ENCODE measurements around the gene HOXC5.

The HOXC5 gene

GRCh38 chr12:54022960-54023884 is 9.6 kb upstream of the HOXC5 start:
- no peak overlapping the region for H3K4me3 ChIP-seq (replicated peaks; ENCODE audit: low read depth, low read length)
- TF ChIP-seq CTCF (IDR thresholded peaks at IDR 0.05; ENCODE audit: low read length, missing control alignments), result no peak
- no peak for DNase-seq (ENCODE audit: low read depth)

GRCh38 chr12:54024127-54024526 is 8.7 kb upstream of the HOXC5 start:
- DNase-seq (ENCODE audit: low read depth), result no peak
- no peak overlapping the region for H3K4me3 ChIP-seq (replicated peaks; ENCODE audit: low read depth, low read length)
- no peak for TF ChIP-seq CTCF (IDR thresholded peaks at IDR 0.05; ENCODE audit: low read length, missing control alignments)

- DNase-seq (ENCODE audit: low read depth), result no peak
Measured at GRCh38 chr12:54024581-54025305, 8.1 kb upstream of the HOXC5 start.

GRCh38 chr12:54025499-54026405 is 7.1 kb upstream of the HOXC5 start:
- no peak for TF ChIP-seq CTCF (IDR thresholded peaks at IDR 0.05; ENCODE audit: low read length, missing control alignments)
- no peak for DNase-seq (ENCODE audit: low read depth)
- no peak overlapping the region for H3K4me3 ChIP-seq (replicated peaks; ENCODE audit: low read depth, low read length)

More at GRCh38 chr12:54024581-54025305, 8.1 kb upstream of the HOXC5 start:
- no peak for TF ChIP-seq CTCF (IDR thresholded peaks at IDR 0.05; ENCODE audit: low read length, missing control alignments)
- H3K4me3 ChIP-seq (replicated peaks; ENCODE audit: low read depth, low read length), result no peak overlapping the region

- no peak overlapping the region for H3K4me3 ChIP-seq (replicated peaks; ENCODE audit: low read depth, low read length)
- DNase-seq (ENCODE audit: low read depth), result no peak
- no peak for TF ChIP-seq CTCF (IDR thresholded peaks at IDR 0.05; ENCODE audit: low read length, missing control alignments)
Measured at GRCh38 chr12:54026640-54027441, 6.0 kb upstream of the HOXC5 start.

GRCh38 chr12:54027442-54027786 is 5.4 kb upstream of the HOXC5 start:
- no peak for DNase-seq (ENCODE audit: low read depth)

More at GRCh38 chr12:54027442-54027786, 5.4 kb upstream of the HOXC5 start:
- no peak for TF ChIP-seq CTCF (IDR thresholded peaks at IDR 0.05; ENCODE audit: low read length, missing control alignments)
- no peak overlapping the region for H3K4me3 ChIP-seq (replicated peaks; ENCODE audit: low read depth, low read length)

Data from fibroblast of pulmonary artery (primary cell).